Measurements from ENCODE around the gene ANKRD66.

Gene ANKRD66

GRCh38 chr6:46746696-46747095 is at the start of gene ANKRD66:
Gene ANKRD66 (plus strand): TSS chr6:46746933. CDS start chr6:46751949, 5,016 bp downstream.
- no peak for TF ChIP-seq GATA2 (IDR thresholded peaks at IDR 0.05; ENCODE audit: low read depth, low read length)
- no peak for TF ChIP-seq GATA3 (IDR thresholded peaks at IDR 0.05; ENCODE audit: low read depth, low read length)

- no peak for TF ChIP-seq GATA2 (IDR thresholded peaks at IDR 0.05; ENCODE audit: low read depth, low read length)
- TF ChIP-seq GATA3 (IDR thresholded peaks at IDR 0.05; ENCODE audit: low read depth, low read length) = no peak
Measured at GRCh38 chr6:46699970-46700369, 46.8 kb upstream of the ANKRD66 start.

- TF ChIP-seq GATA2 (IDR thresholded peaks at IDR 0.05; ENCODE audit: low read depth, low read length) = no peak
- no peak for TF ChIP-seq GATA3 (IDR thresholded peaks at IDR 0.05; ENCODE audit: low read depth, low read length)
Measured at GRCh38 chr6:46704562-46704961, 42.2 kb upstream of the ANKRD66 start.

- TF ChIP-seq GATA3 (IDR thresholded peaks at IDR 0.05; ENCODE audit: low read depth, low read length) (no peak), GATA2 (IDR thresholded peaks at IDR 0.05; ENCODE audit: low read depth, low read length) (no peak)
Measured at GRCh38 chr6:46706464-46706863, 40.3 kb upstream of the ANKRD66 start.

GRCh38 chr6:46711491-46711890 is 35.2 kb upstream of the ANKRD66 start:
- TF ChIP-seq GATA3 (IDR thresholded peaks at IDR 0.05; ENCODE audit: low read depth, low read length) (no peak), GATA2 (IDR thresholded peaks at IDR 0.05; ENCODE audit: low read depth, low read length) (no peak)

GRCh38 chr6:46715141-46715540 is 31.6 kb upstream of the ANKRD66 start:
- TF ChIP-seq GATA3 (IDR thresholded peaks at IDR 0.05; ENCODE audit: low read depth, low read length) (no peak), GATA2 (IDR thresholded peaks at IDR 0.05; ENCODE audit: low read depth, low read length) (no peak)

- no peak for TF ChIP-seq GATA2 (IDR thresholded peaks at IDR 0.05; ENCODE audit: low read depth, low read length)
- TF ChIP-seq GATA3 (IDR thresholded peaks at IDR 0.05; ENCODE audit: low read depth, low read length) = no peak
Measured at GRCh38 chr6:46719099-46719498, 27.6 kb upstream of the ANKRD66 start.

GRCh38 chr6:46720401-46720800 is 26.3 kb upstream of the ANKRD66 start:
- no peak for TF ChIP-seq GATA3 (IDR thresholded peaks at IDR 0.05; ENCODE audit: low read depth, low read length)
- TF ChIP-seq GATA2 (IDR thresholded peaks at IDR 0.05; ENCODE audit: low read depth, low read length) = no peak

- no peak for TF ChIP-seq GATA2 (IDR thresholded peaks at IDR 0.05; ENCODE audit: low read depth, low read length)
- TF ChIP-seq GATA3 (IDR thresholded peaks at IDR 0.05; ENCODE audit: low read depth, low read length) = no peak
Measured at GRCh38 chr6:46729787-46730326, 16.9 kb upstream of the ANKRD66 start.

- TF ChIP-seq GATA2 (IDR thresholded peaks at IDR 0.05; ENCODE audit: low read depth, low read length) (no peak), GATA3 (IDR thresholded peaks at IDR 0.05; ENCODE audit: low read depth, low read length) (no peak)
Measured at GRCh38 chr6:46730921-46731461, 15.7 kb upstream of the ANKRD66 start.

GRCh38 chr6:46733341-46733801 is 13.4 kb upstream of the ANKRD66 start:
- TF ChIP-seq GATA2 (IDR thresholded peaks at IDR 0.05; ENCODE audit: low read depth, low read length) (no peak), GATA3 (IDR thresholded peaks at IDR 0.05; ENCODE audit: low read depth, low read length) (no peak)

GRCh38 chr6:46734867-46735719 is 11.6 kb upstream of the ANKRD66 start, which contains the start of gene PLA2G7:
Gene PLA2G7 (minus strand): TSS chr6:46735375. CDS start chr6:46722891, 12,484 bp downstream.
- TF ChIP-seq GATA3 (IDR thresholded peaks at IDR 0.05; ENCODE audit: low read depth, low read length) (no peak), GATA2 (IDR thresholded peaks at IDR 0.05; ENCODE audit: low read depth, low read length) (no peak)

- TF ChIP-seq GATA3 (IDR thresholded peaks at IDR 0.05; ENCODE audit: low read depth, low read length) = no peak
- no peak for TF ChIP-seq GATA2 (IDR thresholded peaks at IDR 0.05; ENCODE audit: low read depth, low read length)
Measured at GRCh38 chr6:46735720-46736031, 11.1 kb upstream of the ANKRD66 start.

GRCh38 chr6:46736906-46737305 is 9.8 kb upstream of the ANKRD66 start:
- TF ChIP-seq GATA2 (IDR thresholded peaks at IDR 0.05; ENCODE audit: low read depth, low read length) = no peak
- no peak for TF ChIP-seq GATA3 (IDR thresholded peaks at IDR 0.05; ENCODE audit: low read depth, low read length)

GRCh38 chr6:46741482-46741881 is 5.3 kb upstream of the ANKRD66 start:
- TF ChIP-seq GATA3 (IDR thresholded peaks at IDR 0.05; ENCODE audit: low read depth, low read length) = no peak
- no peak for TF ChIP-seq GATA2 (IDR thresholded peaks at IDR 0.05; ENCODE audit: low read depth, low read length)
